ENCODE results near the gene PEMT.

DNA sequence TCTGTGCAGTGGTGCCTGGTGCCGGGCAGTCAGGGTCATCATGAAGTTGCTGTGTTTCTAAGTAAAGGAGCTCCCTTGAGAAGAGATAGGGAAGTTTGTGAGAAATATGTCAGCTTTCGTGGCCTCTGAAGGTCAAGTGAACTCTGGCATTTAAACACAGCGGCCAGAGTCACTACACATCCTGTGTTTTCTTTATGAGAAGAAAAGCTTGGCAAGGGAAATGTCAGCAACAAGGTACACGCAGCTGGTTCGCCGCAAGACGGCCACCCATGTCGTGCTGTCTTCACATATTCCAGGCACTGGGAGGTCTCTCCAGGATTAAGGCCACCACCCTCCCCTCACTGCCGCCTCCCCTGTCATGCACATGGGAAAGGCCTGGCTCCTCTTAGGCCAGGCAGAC, 33.2 kb upstream of the PEMT start:
- TF ChIP-seq, protein P1, sequence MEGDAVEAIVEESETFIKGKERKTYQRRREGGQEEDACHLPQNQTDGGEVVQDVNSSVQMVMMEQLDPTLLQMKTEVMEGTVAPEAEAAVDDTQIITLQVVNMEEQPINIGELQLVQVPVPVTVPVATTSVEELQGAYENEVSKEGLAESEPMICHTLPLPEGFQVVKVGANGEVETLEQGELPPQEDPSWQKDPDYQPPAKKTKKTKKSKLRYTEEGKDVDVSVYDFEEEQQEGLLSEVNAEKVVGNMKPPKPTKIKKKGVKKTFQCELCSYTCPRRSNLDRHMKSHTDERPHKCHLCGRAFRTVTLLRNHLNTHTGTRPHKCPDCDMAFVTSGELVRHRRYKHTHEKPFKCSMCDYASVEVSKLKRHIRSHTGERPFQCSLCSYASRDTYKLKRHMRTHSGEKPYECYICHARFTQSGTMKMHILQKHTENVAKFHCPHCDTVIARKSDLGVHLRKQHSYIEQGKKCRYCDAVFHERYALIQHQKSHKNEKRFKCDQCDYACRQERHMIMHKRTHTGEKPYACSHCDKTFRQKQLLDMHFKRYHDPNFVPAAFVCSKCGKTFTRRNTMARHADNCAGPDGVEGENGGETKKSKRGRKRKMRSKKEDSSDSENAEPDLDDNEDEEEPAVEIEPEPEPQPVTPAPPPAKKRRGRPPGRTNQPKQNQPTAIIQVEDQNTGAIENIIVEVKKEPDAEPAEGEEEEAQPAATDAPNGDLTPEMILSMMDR (IDR thresholded peaks at IDR 0.05; ENCODE audit: insufficient read depth, low read length, poor library complexity, severe bottlenecking) = no peak
- TF ChIP-seq EZH2phosphoT487 (conservative IDR thresholded peaks at IDR 0.05; ENCODE audit: low read length) = no peak

Measured in SU-DHL-6 (cell line).